Hypothalamus (tissue), 51 donors: ENCODE results near the gene GMPPB.
"Not testable (repeated sequence)": the region's sequence is repeated elsewhere in the genome, so short reads cannot be mapped to it uniquely, and the experiment has no call there.

Experiments used
- DNase-seq, 51 donors: peaks; one replicate each; lab custom pipeline; 2025; lab: John Stamatoyannopoulos, UW

The GMPPB gene

GRCh38 chr3:49694409-49695070, 29.2 kb downstream of the GMPPB start:
- not testable (repeated sequence) for DNase-seq

DNA sequence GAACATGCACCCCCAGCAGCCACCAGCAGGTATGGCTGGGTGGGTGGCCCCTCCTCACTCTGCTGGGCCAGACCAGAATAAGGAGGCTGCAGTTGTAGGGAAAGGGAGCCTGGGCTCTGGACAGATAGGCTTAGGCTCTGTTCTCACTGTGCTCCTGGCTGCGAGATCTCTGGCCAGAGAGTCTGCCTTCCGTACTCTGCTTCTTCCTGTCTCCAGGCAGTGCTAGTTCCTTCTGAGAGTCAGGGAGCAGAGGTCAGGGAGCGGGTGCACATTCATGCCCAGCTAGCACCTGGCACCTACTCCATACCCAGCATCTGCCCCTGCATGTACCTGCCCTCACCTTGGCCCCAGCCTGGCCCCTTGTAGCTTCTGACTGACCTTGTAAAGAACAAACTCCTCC, 32.3 kb downstream of the GMPPB start:
- not testable (repeated sequence) for DNase-seq

DNA sequence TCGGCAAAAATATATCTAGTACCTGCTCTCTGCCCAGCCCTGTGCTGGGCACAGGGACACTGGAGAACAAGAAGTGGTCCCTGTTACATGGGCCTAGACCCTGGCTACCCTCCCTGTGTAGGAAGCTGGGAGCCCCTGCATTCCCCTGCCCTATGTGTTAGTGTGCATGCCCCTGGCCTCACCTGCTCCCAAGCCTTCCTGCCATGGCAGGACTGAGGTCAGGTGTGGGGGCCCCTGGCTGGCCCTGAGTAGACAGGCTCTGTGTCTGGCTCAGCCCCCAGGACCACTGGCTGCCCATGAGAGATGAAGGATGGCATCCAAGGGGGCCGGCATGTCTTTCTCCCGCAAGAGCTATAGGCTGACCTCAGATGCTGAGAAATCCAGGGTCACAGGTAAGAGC, 32.9 kb downstream of the GMPPB start:
- DNase-seq = not testable (repeated sequence)

GRCh38 chr3:49689908-49690624, 33.7 kb downstream of the GMPPB start:
- DNase-seq = not testable (repeated sequence)

GRCh38 chr3:49689046-49689907, 34.5 kb downstream of the GMPPB start, which contains the start of the genes MST1 and RNF123:
TSS of gene MST1 (minus strand) at chr3:49689474. CDS start at chr3:49688691, 783 bp downstream.
TSS of gene RNF123 (plus strand) at chr3:49689557. CDS start at chr3:49691166, 1,609 bp downstream.
- DNase-seq = no peak

GRCh38 chr3:49688338-49689045, 35.3 kb downstream of the GMPPB start:
- not testable (repeated sequence) for DNase-seq

DNA sequence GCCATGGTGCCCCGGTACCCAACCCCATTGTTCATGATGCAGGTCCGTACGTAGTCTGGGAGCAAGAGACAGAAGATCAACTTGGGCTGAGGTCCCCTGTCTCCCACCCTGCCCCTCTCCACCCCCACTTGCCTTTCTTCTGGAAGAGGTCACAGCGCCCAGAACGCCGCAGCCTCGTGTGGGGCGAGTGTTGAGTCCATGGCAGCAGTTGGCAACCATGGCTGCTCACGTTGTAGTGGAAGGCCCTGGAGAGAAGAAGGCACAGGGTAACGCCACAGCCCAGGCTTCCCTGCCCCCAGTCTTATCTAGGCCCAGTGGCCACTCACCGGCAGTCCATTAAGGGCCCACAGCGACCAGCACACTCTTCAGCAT, 36.3 kb downstream of the GMPPB start:
- not testable (repeated sequence) for DNase-seq

DNA sequence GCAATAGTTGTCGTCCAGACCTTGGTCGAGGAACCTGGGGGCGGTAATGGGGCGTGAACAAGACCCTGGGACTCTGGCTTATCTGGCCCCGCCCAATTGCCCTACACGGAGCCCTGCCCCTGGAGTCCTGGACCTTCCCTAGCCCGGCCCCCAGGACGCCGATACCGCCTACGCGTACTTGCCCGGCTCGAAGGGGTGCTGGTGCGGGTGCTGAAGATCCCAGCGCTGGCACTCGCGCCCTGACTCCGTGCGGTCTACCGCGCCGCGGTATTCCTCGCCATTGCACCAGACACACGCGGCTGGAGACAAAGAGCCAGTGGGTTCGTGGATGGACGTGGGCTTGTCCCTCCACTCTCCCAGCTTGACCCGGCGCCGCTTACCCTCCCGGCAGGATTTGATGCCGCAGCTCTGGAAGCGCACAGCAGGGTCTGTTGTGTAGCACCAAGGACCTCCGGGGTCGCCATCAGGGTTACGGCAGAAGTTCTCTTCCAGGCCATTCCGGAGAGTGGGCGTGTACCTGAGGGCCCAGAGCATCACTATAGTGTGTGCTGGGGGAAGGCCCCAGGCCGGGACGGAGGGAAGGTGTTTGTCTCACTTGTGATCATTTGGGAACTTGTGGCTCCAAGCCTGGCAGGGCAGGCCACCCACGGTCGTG, 36.9 kb downstream of the GMPPB start:
- DNase-seq = not testable (repeated sequence)

DNA sequence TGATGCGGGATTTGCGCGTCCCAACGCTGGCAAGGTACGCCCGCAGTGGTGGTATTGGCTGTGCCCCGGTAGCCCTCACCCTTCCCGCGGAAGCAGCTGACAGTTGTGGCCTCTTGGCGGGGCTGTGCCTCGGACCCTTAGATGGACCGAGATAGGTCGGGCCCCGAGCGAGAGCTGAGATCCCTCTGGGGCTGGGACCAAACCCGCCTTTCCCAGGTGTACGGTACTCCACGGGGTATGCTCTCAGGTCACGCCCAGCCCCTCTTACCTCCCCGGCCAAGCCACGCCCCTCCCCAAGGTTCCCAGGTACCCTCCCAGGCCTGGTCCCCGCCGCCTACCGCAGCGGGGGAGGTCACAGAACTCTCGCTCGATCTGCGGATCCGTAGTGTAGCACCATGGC, 37.4 kb downstream of the GMPPB start:
- not testable (repeated sequence) for DNase-seq

GRCh38 chr3:49685846-49686245, 37.9 kb downstream of the GMPPB start:
- not testable (repeated sequence) for DNase-seq

GRCh38 chr3:49685103-49685502, 38.6 kb downstream of the GMPPB start:
- not testable (repeated sequence) for DNase-seq

GRCh38 chr3:49684453-49684852, 39.3 kb downstream of the GMPPB start:
- not testable (repeated sequence) for DNase-seq

- DNase-seq = no peak
Observed at GRCh38 chr3:49683162-49683561, 40.6 kb downstream of the GMPPB start.

DNA sequence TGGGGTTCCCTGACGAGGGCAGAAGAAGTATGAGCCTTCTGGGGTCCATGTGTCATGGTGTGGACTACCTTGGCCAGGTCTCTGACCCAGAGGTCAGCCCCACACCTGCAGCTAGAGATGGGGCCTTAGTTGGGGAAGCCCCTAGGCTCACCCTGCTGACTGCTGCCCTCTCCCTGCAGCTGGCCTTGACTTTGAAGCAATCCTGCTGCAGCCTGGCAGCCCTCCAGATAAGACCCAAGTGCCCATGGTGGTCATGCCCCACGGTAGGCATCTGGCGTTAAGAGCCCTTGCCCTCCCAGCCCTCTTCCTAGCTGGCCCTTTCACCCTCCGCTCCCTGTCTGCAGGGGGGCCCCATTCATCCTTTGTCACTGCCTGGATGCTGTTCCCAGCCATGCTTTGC, 42.2 kb downstream of the GMPPB start:
- DNase-seq = no peak

DNA sequence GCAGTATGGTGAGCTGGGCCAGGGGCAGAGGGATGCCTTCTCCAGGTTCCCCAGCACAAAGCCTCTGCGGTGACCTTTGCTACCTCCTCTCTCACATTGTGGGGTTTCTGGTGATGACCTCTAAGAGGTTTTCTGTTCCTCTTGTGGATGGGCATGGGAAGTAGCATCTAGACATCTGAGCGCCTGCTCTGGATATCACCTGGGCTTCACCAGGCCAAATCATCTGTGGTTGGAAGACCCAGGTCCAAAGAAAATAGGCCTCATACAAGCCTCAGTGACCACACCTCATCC, 42.6 kb downstream of the GMPPB start:
- no peak for DNase-seq

- no peak for DNase-seq
Observed at GRCh38 chr3:49680493-49681231, 43.1 kb downstream of the GMPPB start.

GRCh38 chr3:49675912-49676311, 47.8 kb downstream of the GMPPB start:
- DNase-seq = no peak

- no peak for DNase-seq
Observed at GRCh38 chr3:49674497-49674983, 49.2 kb downstream of the GMPPB start.
